Neural cell (in vitro differentiated cells): ENCODE data around the gene HAND2. TPM values are rescaled to one million over a fixed set of nuclear protein-coding genes. Genes with fewer than 3 reads are reported as not detected.

ENCODE experiments used
- H2AFZ ChIP-seq: fragments of 200-600, 300-800 bp; sonication (generic), shearing (Covaris generic); 2 replicates; pipeline ENCODE4 v1.6.0; 2014; ENCODE audit warnings: low read depth, mild to moderate bottlenecking, antibody characterized with exemption, low read length, moderate library complexity
- H3F3A ChIP-seq: fragments of 200-600 bp; shearing (Covaris generic); 2 replicates; pipeline ENCODE4 v1.6.1; 2016; ENCODE audit warnings: mild to moderate bottlenecking, moderate library complexity, mixed read lengths, antibody characterized with exemption, low read length; ENCODE audit not compliant: insufficient read depth, poor library complexity, severe bottlenecking
- H3K27ac ChIP-seq: fragments of 200-600, 300-800 bp; sonication (generic), shearing (Covaris generic); 2 replicates; pipeline ENCODE4 v1.5.1; 2014; ENCODE audit warnings: mild to moderate bottlenecking, low read length, moderate library complexity
- H3K27me3 ChIP-seq: fragments of 300-800, 200-600 bp; sonication (generic), shearing (Covaris generic); 2 replicates; pipeline ENCODE4 v1.6.0; 2014; ENCODE audit warnings: mild to moderate bottlenecking, low read depth, low read length, moderate library complexity; ENCODE audit not compliant: insufficient read depth
- H3K36me3 ChIP-seq: fragments of 300-800, 200-600 bp; sonication (generic), shearing (Covaris generic); 2 replicates; pipeline ENCODE4 v1.5.1; 2014; ENCODE audit warnings: mild to moderate bottlenecking, antibody characterized with exemption, low read length, moderate library complexity; ENCODE audit not compliant: insufficient read depth
- H3K4me2 ChIP-seq: fragments of 300-800, 200-600 bp; sonication (generic), shearing (Covaris generic); 2 replicates; pipeline ENCODE4 v1.6.0; 2014; ENCODE audit warnings: mild to moderate bottlenecking, low read length
- H3K4me3 ChIP-seq: fragments of 300-800, 200-600 bp; sonication (generic), shearing (Covaris generic); 2 replicates; pipeline ENCODE4 v1.5.1; 2014; ENCODE audit warnings: mild to moderate bottlenecking, low read length, moderate library complexity
- H3K79me2 ChIP-seq: fragments of 200-600 bp; shearing (Covaris generic); replicated peaks from 2 replicates; pipeline ENCODE4 v1.6.0; 2014; ENCODE audit warnings: mild to moderate bottlenecking, low read length, moderate library complexity; ENCODE audit not compliant: insufficient read depth
- H3K9ac ChIP-seq: fragments of 300-800, 200-600 bp; sonication (generic), shearing (Covaris generic); 2 replicates; pipeline ENCODE4 v1.6.1; 2016; ENCODE audit warnings: mild to moderate bottlenecking, low read length, mixed read lengths
- H3K9me2 ChIP-seq: fragments of 200-600 bp; shearing (Covaris generic); 2 replicates; pipeline ENCODE4 v1.6.1; 2016; ENCODE audit warnings: mild to moderate bottlenecking, low read length, mixed read lengths; ENCODE audit not compliant: insufficient read depth
- H3K9me3 ChIP-seq: fragments of 200-600, 300-800 bp; sonication (generic), shearing (Covaris generic); 2 replicates; pipeline ENCODE4 v1.6.1; 2016; ENCODE audit warnings: mild to moderate bottlenecking, mixed run types, low read length, moderate library complexity, mixed read lengths
- H4K20me1 ChIP-seq: fragments of 200-600 bp; shearing (Covaris generic); 2 replicates; pipeline ENCODE4 v1.6.1; 2016; ENCODE audit warnings: mild to moderate bottlenecking, mixed run types; ENCODE audit not compliant: insufficient read depth
- EP300 ChIP-seq: fragments of 450-650 bp; conservative IDR thresholded peaks from 2 replicates; pipeline ENCODE4 v1.6.1; 2014; ENCODE audit warnings: antibody characterized with exemption, mild to moderate bottlenecking, moderate library complexity; ENCODE audit not compliant: poor library complexity, severe bottlenecking
- EZH2 ChIP-seq: fragments of 200-600, 300-800 bp; shearing (Covaris generic), sonication (generic); IDR thresholded peaks from 2 replicates; pipeline ENCODE4 v1.6.1; 2014; ENCODE audit warnings: antibody characterized with exemption, low read length, borderline replicate concordance, mild to moderate bottlenecking; ENCODE audit not compliant: insufficient read depth, poor library complexity, severe bottlenecking
- MXI1 ChIP-seq: fragments of 450-650 bp; conservative IDR thresholded peaks from 2 replicates; pipeline ENCODE4 v1.6.1; 2014; ENCODE audit warnings: antibody characterized with exemption, mild to moderate bottlenecking; ENCODE audit not compliant: poor library complexity, severe bottlenecking
- POLR2AphosphoS5 ChIP-seq: IDR thresholded peaks from 2 replicates; pipeline ENCODE4 v1.6.1; 2012
- RAD21 ChIP-seq: fragments of 450-650 bp; conservative IDR thresholded peaks from 2 replicates; pipeline ENCODE4 v1.6.1; 2014; ENCODE audit warnings: antibody characterized with exemption, mild to moderate bottlenecking, moderate library complexity
- REST ChIP-seq: IDR thresholded peaks from 2 replicates; pipeline ENCODE4 v1.6.1; 2012; ENCODE audit warnings: borderline replicate concordance
- SMC3 ChIP-seq: fragments of 450-650 bp; conservative IDR thresholded peaks from 2 replicates; pipeline ENCODE4 v1.6.1; 2014; ENCODE audit warnings: antibody characterized with exemption, mild to moderate bottlenecking, moderate library complexity; ENCODE audit not compliant: poor library complexity
- TAF1 ChIP-seq: IDR thresholded peaks from 2 replicates; pipeline ENCODE4 v1.6.1; 2012; ENCODE audit warnings: low read depth
- polyA plus RNA-seq: library from polyadenylated mRNA; depleted of rRNA; stranded (reverse); fragments of >200 nt; gene quantifications from 2 replicates; pipeline ENCODE4 v1.2.3, GENCODE V29; 2014
- TF ChIP-seq, protein P1 (sequence below): fragments of 450-650 bp; IDR thresholded peaks from 2 replicates; pipeline ENCODE4 v1.5.1; 2014; ENCODE audit warnings: antibody characterized with exemption, mild to moderate bottlenecking, moderate library complexity; ENCODE audit not compliant: poor library complexity, severe bottlenecking

The HAND2 gene
- polyA plus RNA-seq, 1 donor from 2014 or later = not detected

DNA sequence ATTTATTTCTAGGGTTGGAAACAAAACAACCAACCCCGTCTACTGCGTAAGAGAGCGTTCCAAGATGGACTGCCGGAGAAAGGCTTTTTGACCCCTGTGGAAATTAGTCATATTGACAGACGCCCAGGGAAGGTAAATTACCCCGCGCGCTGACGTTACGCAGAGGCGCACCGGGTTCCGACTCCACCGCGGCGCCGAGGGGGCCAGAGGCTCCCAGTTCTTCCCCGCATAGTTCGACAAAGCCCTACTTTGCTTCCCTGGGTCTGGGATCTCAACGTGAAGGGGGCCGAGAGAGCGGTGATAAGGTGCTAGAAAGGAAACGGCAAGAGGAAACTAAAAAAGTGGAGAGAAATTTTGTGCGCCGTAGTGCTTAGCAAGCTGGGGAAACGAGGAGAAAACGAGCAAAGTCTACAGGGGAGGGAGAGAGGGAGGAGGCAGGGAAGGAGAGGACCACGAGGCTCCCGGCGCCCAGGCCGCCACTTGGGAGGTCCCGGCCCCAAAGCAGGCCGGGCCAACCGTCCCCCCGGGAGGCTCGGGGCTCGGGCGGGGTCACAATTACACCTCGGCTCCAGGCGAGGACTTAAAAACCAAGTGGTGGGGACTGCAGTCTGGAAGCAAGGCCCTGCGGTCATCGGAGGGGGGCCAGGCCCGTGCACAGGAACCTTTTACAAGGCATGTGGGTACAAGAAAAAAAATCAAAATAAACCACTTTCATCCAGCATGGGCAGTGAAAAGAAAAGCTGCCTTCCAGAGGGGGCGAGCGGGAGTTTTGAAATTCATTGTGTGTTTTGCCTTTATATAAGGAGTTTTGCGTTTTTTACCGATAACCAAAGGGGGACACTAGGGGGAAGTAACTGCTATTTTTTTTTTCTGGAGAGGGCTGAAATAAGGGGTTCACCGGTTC lies 13.2 kb downstream of the HAND2 start:
- Histone ChIP-seq H3K4me3 (no peak overlapping the region), H3K36me3 (no peaks in the 10 kb centered on the region), H3K79me2 (no peaks in the 10 kb centered on the region), H4K20me1 (no peaks in the 10 kb centered on the region), H2AFZ (no peak overlapping the region), H3K9ac (no peak overlapping the region), H3K9me2 (no peaks in the 10 kb centered on the region), H3K27ac (no peak overlapping the region), H3F3A (no peaks in the 10 kb centered on the region), H3K27me3 (peaks cover 100% of the 10 kb centered on the region), H3K9me3 (no peaks in the 10 kb centered on the region), H3K4me2 (no peak overlapping the region)
- TF ChIP-seq EZH2 (peak; percentile 87), SMC3 (no peak), EP300 (no peak), RAD21 (no peak), REST (no peak), TAF1 (no peak), POLR2AphosphoS5 (peak; percentile 1), MXI1 (no peak)
- TF ChIP-seq, protein P1, sequence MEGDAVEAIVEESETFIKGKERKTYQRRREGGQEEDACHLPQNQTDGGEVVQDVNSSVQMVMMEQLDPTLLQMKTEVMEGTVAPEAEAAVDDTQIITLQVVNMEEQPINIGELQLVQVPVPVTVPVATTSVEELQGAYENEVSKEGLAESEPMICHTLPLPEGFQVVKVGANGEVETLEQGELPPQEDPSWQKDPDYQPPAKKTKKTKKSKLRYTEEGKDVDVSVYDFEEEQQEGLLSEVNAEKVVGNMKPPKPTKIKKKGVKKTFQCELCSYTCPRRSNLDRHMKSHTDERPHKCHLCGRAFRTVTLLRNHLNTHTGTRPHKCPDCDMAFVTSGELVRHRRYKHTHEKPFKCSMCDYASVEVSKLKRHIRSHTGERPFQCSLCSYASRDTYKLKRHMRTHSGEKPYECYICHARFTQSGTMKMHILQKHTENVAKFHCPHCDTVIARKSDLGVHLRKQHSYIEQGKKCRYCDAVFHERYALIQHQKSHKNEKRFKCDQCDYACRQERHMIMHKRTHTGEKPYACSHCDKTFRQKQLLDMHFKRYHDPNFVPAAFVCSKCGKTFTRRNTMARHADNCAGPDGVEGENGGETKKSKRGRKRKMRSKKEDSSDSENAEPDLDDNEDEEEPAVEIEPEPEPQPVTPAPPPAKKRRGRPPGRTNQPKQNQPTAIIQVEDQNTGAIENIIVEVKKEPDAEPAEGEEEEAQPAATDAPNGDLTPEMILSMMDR = no peak

DNA sequence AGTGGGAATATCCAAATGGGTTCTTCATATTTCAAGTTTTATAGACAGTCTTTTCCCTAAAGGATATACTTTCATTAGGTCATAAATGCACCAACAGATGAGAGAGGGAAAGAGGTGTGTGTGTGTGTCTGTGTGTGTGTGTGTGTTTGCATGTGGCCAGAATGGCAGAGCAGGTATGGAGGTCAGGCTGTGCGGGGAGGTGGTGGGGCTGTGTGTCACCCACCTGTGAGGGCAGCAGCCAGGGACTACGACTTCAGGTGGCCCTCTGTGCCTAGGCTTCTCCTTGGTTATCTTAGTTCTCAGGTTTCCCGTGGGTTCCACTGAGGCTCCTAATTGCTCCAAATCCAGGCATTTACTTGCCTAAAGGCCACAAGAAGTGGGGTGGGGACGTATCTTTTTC lies 14.6 kb downstream of the HAND2 start:
- Histone ChIP-seq H3K27me3 (peaks cover 100% of the 10 kb centered on the region), H3K27ac (no peak overlapping the region), H2AFZ (no peak overlapping the region), H3K36me3 (no peaks in the 10 kb centered on the region), H3K9me3 (no peaks in the 10 kb centered on the region), H3K4me2 (no peak overlapping the region), H3K9ac (no peak overlapping the region), H3K4me3 (no peak overlapping the region), H4K20me1 (no peaks in the 10 kb centered on the region), H3F3A (no peaks in the 10 kb centered on the region), H3K9me2 (no peaks in the 10 kb centered on the region), H3K79me2 (no peaks in the 10 kb centered on the region)
- TF ChIP-seq REST (no peak), SMC3 (no peak), RAD21 (no peak), MXI1 (no peak), EP300 (no peak), POLR2AphosphoS5 (no peak), TAF1 (no peak), EZH2 (no peak)
- TF ChIP-seq, protein P1 = no peak
